HL-60 (cell line): ENCODE data around the gene ITPR3.

Experiments
- POLR2AphosphoS5 ChIP-seq: IDR thresholded peaks from 2 replicates; pipeline ENCODE4 v1.6.1; 2012; ENCODE audit warnings: low read depth
- TF ChIP-seq, protein P1 (sequence below): IDR thresholded peaks from one replicate; pipeline ENCODE4 v1.5.1; 2011; ENCODE audit warnings: low read length, control low read depth, inconsistent platforms; ENCODE audit not compliant: insufficient read depth

DNA sequence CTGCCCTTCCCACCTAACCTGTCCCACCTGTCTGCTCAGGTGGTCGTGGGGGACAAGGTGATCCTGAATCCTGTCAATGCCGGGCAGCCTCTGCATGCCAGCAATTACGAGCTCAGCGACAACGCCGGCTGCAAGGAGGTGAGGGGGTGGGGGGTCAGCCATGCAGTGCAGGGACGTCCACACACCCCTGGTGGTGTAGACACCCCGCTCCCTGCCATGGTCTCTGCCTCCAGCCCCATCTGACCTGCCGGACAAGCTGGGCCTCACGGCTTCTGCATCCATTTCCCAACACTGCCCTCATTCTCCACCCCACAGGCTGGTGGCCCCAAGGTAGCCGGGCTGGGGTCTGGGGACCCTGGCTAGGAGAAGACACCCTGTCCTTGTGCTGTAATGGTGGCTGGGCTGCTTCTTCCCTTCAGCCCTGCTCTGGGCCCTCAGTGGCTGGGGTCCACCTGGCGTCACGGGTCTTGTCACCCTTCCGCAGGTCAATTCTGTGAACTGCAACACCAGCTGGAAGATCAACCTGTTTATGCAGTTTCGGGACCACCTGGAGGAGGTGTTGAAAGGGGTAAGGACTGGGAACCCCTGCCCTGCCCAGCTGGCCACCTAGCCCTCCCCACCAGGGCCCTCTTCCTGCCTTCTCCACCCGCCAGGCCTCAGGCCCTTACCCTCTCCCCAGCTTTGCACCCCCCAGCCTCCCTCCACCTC lies 38.0 kb downstream of the ITPR3 start:
- TF ChIP-seq, protein P1, sequence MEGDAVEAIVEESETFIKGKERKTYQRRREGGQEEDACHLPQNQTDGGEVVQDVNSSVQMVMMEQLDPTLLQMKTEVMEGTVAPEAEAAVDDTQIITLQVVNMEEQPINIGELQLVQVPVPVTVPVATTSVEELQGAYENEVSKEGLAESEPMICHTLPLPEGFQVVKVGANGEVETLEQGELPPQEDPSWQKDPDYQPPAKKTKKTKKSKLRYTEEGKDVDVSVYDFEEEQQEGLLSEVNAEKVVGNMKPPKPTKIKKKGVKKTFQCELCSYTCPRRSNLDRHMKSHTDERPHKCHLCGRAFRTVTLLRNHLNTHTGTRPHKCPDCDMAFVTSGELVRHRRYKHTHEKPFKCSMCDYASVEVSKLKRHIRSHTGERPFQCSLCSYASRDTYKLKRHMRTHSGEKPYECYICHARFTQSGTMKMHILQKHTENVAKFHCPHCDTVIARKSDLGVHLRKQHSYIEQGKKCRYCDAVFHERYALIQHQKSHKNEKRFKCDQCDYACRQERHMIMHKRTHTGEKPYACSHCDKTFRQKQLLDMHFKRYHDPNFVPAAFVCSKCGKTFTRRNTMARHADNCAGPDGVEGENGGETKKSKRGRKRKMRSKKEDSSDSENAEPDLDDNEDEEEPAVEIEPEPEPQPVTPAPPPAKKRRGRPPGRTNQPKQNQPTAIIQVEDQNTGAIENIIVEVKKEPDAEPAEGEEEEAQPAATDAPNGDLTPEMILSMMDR, result no peak
- no peak for TF ChIP-seq POLR2AphosphoS5
